ENCODE results near the gene CKB. TPM values are rescaled to one million over a fixed set of nuclear protein-coding genes. Genes with fewer than 3 reads are reported as not detected.

CKB gene
- total and polyA plus RNA-seq, 10 donors, result 8.0 to 28.4 (median 16.1) TPM

DNA sequence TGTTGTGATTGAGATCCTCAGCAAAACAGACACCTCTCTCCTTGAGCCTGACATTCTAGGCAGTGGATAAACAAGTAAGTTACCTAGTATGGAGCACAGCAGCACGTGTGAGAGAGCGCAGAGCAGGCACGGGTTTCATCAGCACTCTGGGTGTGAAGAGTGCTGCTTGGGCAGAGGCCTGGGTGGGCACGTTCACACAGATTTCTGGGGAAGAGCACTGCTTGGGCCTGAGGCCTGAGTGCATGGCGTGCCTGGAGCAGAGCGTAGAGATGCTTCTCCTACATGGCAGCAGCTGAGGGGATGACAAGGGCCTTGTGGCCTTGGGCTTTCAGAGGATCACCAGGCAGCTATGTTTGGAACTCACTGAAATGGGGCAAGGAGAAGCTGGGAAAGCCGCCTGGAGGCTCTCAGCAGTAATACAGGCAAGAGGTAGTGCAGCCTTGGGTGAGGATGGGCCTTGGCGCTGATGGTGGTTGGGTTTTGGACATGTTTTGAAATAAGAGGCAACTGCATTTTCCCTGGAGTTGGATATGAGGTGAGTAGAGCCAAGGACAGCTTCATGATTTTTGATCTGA is 17.6 kb downstream of the CKB start:
- intact Hi-C loops (cut with DNase I; ENCODE audit: low total_unique reads), result no loop called here
- 81 to 86% (median 83%) methylated on average over 8 of the region's 8 CpGs for WGBS, 5 donors
- no peak for DNase-seq
- H3K27me3 ChIP-seq (replicated peaks in 1 of 7), result no peaks in the 10 kb centered on the region
- no peak overlapping the region for H3K27ac ChIP-seq
- TF ChIP-seq, protein P1, sequence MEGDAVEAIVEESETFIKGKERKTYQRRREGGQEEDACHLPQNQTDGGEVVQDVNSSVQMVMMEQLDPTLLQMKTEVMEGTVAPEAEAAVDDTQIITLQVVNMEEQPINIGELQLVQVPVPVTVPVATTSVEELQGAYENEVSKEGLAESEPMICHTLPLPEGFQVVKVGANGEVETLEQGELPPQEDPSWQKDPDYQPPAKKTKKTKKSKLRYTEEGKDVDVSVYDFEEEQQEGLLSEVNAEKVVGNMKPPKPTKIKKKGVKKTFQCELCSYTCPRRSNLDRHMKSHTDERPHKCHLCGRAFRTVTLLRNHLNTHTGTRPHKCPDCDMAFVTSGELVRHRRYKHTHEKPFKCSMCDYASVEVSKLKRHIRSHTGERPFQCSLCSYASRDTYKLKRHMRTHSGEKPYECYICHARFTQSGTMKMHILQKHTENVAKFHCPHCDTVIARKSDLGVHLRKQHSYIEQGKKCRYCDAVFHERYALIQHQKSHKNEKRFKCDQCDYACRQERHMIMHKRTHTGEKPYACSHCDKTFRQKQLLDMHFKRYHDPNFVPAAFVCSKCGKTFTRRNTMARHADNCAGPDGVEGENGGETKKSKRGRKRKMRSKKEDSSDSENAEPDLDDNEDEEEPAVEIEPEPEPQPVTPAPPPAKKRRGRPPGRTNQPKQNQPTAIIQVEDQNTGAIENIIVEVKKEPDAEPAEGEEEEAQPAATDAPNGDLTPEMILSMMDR (IDR thresholded peaks at IDR 0.05 in 8 of 11, conservative IDR thresholded peaks at IDR 0.05 in 3 of 11), result no peak
- TF ChIP-seq POLR2AphosphoS5 (IDR thresholded peaks at IDR 0.05), result peak in 1 of 3 donors; percentile 37
- no peaks in the 10 kb centered on the region for H3K9me3 ChIP-seq
- peaks cover 4 to 47% (median 22%) of the 10 kb centered on the region in 6 donors for H3K4me1 ChIP-seq
- H3K4me3 ChIP-seq, result no peak overlapping the region
- peaks cover 0 to 100% (median 62%) of the 10 kb centered on the region in 6 donors for H3K36me3 ChIP-seq

DNA sequence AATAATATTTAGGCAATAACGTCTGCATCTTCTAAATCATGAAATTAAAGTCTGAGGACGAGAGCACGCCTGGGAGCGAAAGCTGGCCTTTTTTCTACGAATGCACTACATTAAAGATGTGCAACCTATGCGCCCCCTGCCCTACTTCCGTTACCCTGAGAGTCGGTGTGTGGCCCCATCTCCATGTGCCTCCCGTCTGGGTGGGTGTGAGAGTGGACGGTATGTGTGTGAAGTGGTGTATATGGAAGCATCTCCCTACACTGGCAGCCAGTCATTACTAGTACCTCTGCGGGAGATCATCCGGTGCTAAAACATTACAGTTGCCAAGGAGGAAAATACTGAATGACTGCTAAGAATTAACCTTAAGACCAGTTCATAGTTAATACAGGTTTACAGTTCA is 19.3 kb downstream of the CKB start:
- Histone ChIP-seq H3K36me3 (peaks cover 0 to 100% (median 67%) of the 10 kb centered on the region in 6 donors), H3K27me3 (replicated peaks in 1 of 7) (no peaks in the 10 kb centered on the region), H3K4me3 (no peak overlapping the region), H3K4me1 (peaks cover 4 to 38% (median 22%) of the 10 kb centered on the region in 6 donors), H3K9me3 (no peaks in the 10 kb centered on the region), H3K27ac (no peak overlapping the region)
- intact Hi-C loops (cut with DNase I; ENCODE audit: low total_unique reads), result no loop called here
- no peak for DNase-seq
- TF ChIP-seq POLR2AphosphoS5 (IDR thresholded peaks at IDR 0.05) (no peak), POLR2A (IDR thresholded peaks at IDR 0.05) (no peak)
- TF ChIP-seq, protein P1 (IDR thresholded peaks at IDR 0.05 in 8 of 11, conservative IDR thresholded peaks at IDR 0.05 in 3 of 11), result no peak
- 95 to 97% (median 96%) methylated on average over 12 of the region's 12 CpGs for WGBS, 5 donors

DNA sequence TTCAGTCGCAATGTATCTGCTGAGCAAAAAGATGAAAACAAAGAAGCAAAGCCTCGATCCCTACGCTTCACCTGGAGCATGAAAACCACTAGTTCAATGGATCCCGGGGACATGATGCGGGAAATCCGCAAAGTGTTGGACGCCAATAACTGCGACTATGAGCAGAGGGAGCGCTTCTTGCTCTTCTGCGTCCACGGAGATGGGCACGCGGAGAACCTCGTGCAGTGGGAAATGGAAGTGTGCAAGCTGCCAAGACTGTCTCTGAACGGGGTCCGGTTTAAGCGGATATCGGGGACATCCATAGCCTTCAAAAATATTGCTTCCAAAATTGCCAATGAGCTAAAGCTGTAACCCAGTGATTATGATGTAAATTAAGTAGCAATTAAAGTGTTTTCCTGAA is 19.8 kb downstream of the CKB start:
- Histone ChIP-seq H3K27me3 (replicated peaks in 1 of 7) (no peaks in the 10 kb centered on the region), H3K36me3 (peaks cover 0 to 100% (median 68%) of the 10 kb centered on the region in 6 donors), H3K9me3 (no peaks in the 10 kb centered on the region), H3K4me1 (peaks cover 3 to 34% (median 20%) of the 10 kb centered on the region in 6 donors), H3K4me3 (no peak overlapping the region), H3K27ac (no peak overlapping the region)
- TF ChIP-seq, protein P1 (IDR thresholded peaks at IDR 0.05 in 8 of 11, conservative IDR thresholded peaks at IDR 0.05 in 3 of 11), result no peak
- TF ChIP-seq POLR2A (IDR thresholded peaks at IDR 0.05), result no peak
- TF ChIP-seq POLR2AphosphoS5 (IDR thresholded peaks at IDR 0.05), result no peak
- no peak for DNase-seq
- intact Hi-C loops (cut with DNase I; ENCODE audit: low total_unique reads), result no loop called here
- 91 to 95% (median 92%) methylated on average over 18 of the region's 18 CpGs for WGBS, 5 donors

DNA sequence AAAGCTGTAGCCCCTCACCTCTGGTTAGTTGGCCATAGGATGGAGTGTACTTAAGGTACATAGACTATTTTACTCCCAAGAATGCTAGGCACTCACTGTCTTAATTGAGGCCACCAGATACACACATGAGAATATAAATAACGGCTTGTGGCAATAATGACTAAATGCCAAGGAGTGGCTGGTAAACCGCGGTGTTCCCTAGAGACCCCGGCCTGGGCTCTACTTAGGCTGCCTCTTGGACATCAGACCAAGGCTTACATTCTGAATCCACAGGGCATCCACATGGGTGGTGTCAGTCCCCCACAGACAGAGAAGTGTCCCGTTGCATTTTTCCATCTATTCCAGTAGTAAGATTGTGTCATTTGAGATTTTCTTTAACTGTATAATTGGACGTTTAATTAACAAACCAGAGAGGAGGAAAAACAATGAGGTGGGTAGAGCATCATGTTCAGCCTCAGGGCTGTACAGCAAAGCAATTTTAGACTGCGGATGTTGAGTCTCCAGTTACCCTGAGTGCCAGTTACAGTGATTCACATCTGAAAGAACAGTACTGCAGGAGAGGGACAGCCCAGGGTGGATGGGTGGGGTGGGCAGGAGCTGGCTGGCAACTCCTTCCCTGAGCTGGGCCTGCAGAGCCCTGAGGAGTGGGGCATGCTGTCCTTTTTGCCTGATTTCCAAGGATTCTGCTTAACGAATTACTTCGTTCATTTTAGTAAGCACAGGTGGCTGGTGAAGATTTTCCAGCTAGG is 20.5 kb downstream of the CKB start:
- no peak for DNase-seq
- WGBS, 5 donors, result 87 to 92% (median 90%) methylated on average over 9 of the region's 9 CpGs
- Histone ChIP-seq H3K4me3 (no peak overlapping the region), H3K27ac (peak overlapping the region in 1 of 8 donors; percentile 39), H3K9me3 (no peaks in the 10 kb centered on the region), H3K27me3 (replicated peaks in 1 of 7) (no peaks in the 10 kb centered on the region), H3K36me3 (peaks cover 0 to 100% (median 70%) of the 10 kb centered on the region in 6 donors), H3K4me1 (peaks cover 0 to 26% (median 14%) of the 10 kb centered on the region in 6 donors)
- TF ChIP-seq POLR2AphosphoS5 (IDR thresholded peaks at IDR 0.05) (no peak), POLR2A (IDR thresholded peaks at IDR 0.05) (no peak)
- TF ChIP-seq, protein P1 (IDR thresholded peaks at IDR 0.05 in 8 of 11, conservative IDR thresholded peaks at IDR 0.05 in 3 of 11), result no peak
- intact Hi-C loops (cut with DNase I; ENCODE audit: low total_unique reads), result no loop called here
